ENCODE results near the gene KLHL10.

The KLHL10 gene

DNA sequence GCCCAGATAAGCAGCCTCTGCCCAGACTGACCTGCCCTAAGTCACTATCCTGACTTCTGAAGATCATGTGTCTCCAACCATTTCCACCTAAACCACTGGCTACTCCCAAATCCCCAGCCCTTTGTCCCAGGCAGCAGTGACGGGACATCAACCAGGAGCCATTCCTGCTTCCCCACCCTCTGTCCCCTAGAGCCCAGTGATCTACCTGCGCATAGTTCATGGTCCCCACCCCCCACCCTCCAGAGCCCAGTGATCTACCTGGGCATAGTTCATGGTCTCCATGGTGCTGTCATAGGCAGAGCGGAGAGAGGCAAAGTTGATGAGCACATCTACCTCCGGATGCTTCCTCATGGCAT, 54.4 kb downstream of the KLHL10 start:
- DNase-seq (ENCODE audit: low read depth in 2 of 3, low spot score in 2 of 3), result no peak

DNA sequence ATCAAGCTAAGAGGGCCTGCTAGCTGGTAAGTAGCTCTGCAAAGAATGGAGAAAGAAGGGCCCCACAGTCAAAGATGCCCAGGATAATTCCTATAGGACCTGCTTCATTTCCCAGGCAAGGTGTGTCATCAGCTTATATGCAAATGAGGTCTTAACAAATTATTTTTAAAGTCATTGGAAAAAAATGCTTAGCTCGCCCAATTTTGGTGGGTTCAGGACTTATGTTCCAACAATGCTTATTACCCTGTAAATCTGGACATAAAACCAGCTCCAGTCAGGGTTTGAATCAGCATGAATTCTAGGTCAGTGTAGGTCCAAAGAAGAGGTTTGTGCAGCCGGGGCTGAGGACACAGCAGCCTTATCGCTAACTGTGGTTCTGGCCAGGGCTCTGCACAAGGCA, 55.8 kb downstream of the KLHL10 start:
- DNase-seq (ENCODE audit: low read depth in 2 of 3, low spot score in 2 of 3), result no peak

DNA sequence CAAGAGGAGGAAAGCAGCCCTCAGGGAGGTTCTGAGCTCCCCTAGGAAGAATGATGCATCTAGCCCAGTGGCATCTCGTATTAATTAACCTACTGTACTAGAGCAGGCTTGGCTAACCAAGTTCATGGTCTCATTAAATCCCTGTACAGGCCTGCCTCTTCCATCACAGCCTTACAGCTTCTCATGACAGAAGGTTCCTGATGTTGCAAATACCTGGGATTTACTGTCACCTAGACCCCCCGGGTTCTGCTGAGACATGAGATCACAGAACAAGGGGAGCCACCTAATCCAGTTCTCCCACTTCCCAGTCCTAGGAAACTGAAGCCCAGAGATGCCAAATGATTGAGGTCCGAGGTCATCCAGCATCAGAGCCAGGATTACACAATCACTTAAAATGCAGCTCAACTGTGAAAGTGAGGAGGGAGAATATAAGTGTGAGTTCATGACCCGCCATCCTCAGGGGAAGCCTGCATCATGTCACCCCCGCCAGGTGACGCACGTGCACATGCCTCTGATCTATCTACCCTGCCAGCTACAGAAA, 57.2 kb downstream of the KLHL10 start:
- no peak for DNase-seq (ENCODE audit: low read depth in 2 of 3, low spot score in 2 of 3)

DNA sequence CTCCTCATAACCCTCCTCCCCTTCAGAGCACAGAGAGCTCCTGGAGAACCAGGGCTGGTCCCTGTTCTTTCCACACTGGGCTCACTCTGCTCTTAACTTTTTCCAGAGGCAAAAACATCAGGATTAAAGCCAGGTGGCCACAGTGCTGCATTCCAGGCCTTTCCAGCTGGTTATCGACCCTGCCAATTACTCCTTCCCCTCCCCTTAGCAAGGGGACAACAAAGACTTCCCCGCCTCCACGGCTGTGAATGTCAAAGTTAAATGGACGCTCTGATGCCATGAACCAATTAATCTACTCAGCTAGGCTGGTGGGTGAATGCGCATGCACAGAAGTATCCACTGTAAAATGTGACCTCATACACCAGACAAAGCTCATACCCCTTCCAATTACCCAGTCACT, 58.0 kb downstream of the KLHL10 start:
- DNase-seq (ENCODE audit: low read depth in 2 of 3, low spot score in 2 of 3), result no peak

DNA sequence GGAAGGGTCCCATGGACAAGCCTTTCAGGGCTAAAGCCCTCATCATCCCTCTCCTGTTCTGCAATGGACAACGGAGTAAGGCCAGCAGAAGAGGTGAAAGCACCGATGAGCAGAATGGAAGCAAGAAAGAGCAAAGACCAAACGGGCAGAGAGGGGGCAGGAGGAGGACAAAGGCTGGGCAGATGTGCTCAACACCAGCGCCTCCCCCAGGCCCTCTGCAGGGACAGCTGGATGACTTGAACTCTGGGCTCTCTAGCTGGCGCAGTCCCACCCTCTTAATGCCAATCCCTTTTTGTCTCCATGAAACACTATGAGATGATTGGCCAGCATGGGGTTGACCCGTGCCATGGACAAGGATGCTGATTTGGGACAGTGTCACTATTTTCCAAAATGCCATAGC, 59.1 kb downstream of the KLHL10 start:
- no peak for DNase-seq (ENCODE audit: low read depth in 2 of 3, low spot score in 2 of 3)

Measured in activated CD8-positive, alpha-beta memory T cell treated with anti-CD3 and anti-CD28 coated beads for 48 hours (primary cell).